EH (cell line): ENCODE measurements around the gene KRTAP10-1.

ENCODE experiments used
- DNase-seq: peaks from one replicate; pipeline ENCODE4 v3.0.0-alpha.2; 2015; ENCODE audit warnings: low read depth

The KRTAP10-1 gene

GRCh38 chr21:44502171-44502958 lies 37.6 kb downstream of the KRTAP10-1 start:
- no peak for DNase-seq

GRCh38 chr21:44500111-44500510 lies 39.9 kb downstream of the KRTAP10-1 start:
- DNase-seq = no peak

GRCh38 chr21:44499631-44500030 lies 40.4 kb downstream of the KRTAP10-1 start:
- no peak for DNase-seq

GRCh38 chr21:44499211-44499560 lies 40.8 kb downstream of the KRTAP10-1 start:
- DNase-seq = no peak

- no peak for DNase-seq
These were observed 41.5 kb downstream of the KRTAP10-1 start for GRCh38 chr21:44498280-44499210.

GRCh38 chr21:44497703-44498126 lies 42.3 kb downstream of the KRTAP10-1 start:
- DNase-seq = no peak

- no peak for DNase-seq
These were observed 43.1 kb downstream of the KRTAP10-1 start for GRCh38 chr21:44496564-44497550.

GRCh38 chr21:44495611-44496563 lies 44.1 kb downstream of the KRTAP10-1 start:
- DNase-seq = no peak

- DNase-seq = no peak
These were observed 45.0 kb downstream of the KRTAP10-1 start for GRCh38 chr21:44494956-44495355.

- no peak for DNase-seq
These were observed 45.6 kb downstream of the KRTAP10-1 start for GRCh38 chr21:44494418-44494817.

GRCh38 chr21:44492567-44493385 lies 47.2 kb downstream of the KRTAP10-1 start:
- DNase-seq = no peak

GRCh38 chr21:44490816-44491215 lies 49.2 kb downstream of the KRTAP10-1 start:
- DNase-seq = no peak

- DNase-seq = no peak
These were observed 49.6 kb downstream of the KRTAP10-1 start for GRCh38 chr21:44490405-44490804.

GRCh38 chr21:44489962-44490361 lies 50.0 kb downstream of the KRTAP10-1 start:
- DNase-seq = no peak
